Endothelial cell of hepatic sinusoid (primary cell): Measurements from ENCODE around the gene S100A16.
"Not testable (repeated sequence)": the region's sequence is repeated elsewhere in the genome, so short reads cannot be mapped to it uniquely, and the experiment has no call there.

Source experiments
- in situ Hi-C: cut with HindIII; loops from 2 replicates; pipeline ENCODE4 v1.10.0; 2017; ENCODE audit warnings: low sequenced_read_pairs

S100A16 gene

GRCh38 chr1:153612755-153613331 is at the start of gene S100A16:
Gene S100A16, minus strand, starts transcription at chr1:153613137. Its CDS starts 4,986 bp downstream, at chr1:153608151.
- in situ Hi-C loops: no loop called here

GRCh38 chr1:153662269-153662668 is 49.3 kb upstream of the S100A16 start:
- in situ Hi-C loops: no loop called here

GRCh38 chr1:153661111-153661708 is 48.3 kb upstream of the S100A16 start:
- in situ Hi-C loops: no loop called here

GRCh38 chr1:153659656-153660055 is 46.7 kb upstream of the S100A16 start:
- in situ Hi-C loops: no loop called here

GRCh38 chr1:153659175-153659534 is 46.2 kb upstream of the S100A16 start:
- in situ Hi-C loops: no loop called here

GRCh38 chr1:153658400-153659174 is 45.6 kb upstream of the S100A16 start, which contains the start of gene SNAPIN:
Gene SNAPIN, plus strand, starts transcription at chr1:153658703. Its CDS starts 41 bp downstream, at chr1:153658744.
- in situ Hi-C loops: no loop called here

GRCh38 chr1:153655333-153655732 is 42.4 kb upstream of the S100A16 start:
- in situ Hi-C loops: no loop called here

- in situ Hi-C loops: no loop called here
Observed at GRCh38 chr1:153652805-153653500, 40.0 kb upstream of the S100A16 start.

GRCh38 chr1:153651771-153652170 is 38.8 kb upstream of the S100A16 start:
- in situ Hi-C loops: no loop called here

GRCh38 chr1:153649863-153650235 is 36.9 kb upstream of the S100A16 start:
- in situ Hi-C loops: no loop called here

GRCh38 chr1:153649137-153649862 is 36.4 kb upstream of the S100A16 start:
- in situ Hi-C loops: no loop called here

GRCh38 chr1:153648000-153648643 is 35.2 kb upstream of the S100A16 start:
- in situ Hi-C loops: no loop called here

- in situ Hi-C loops: no loop called here
Observed at GRCh38 chr1:153647346-153647714, 34.4 kb upstream of the S100A16 start.

- in situ Hi-C loops: no loop called here
Observed at GRCh38 chr1:153646672-153647345, 33.9 kb upstream of the S100A16 start.

- in situ Hi-C loops: no loop called here
Observed at GRCh38 chr1:153643816-153644215, 30.9 kb upstream of the S100A16 start.

- in situ Hi-C loops: no loop called here
Observed at GRCh38 chr1:153643100-153643499, 30.2 kb upstream of the S100A16 start.

GRCh38 chr1:153642161-153642560 is 29.2 kb upstream of the S100A16 start:
- in situ Hi-C loops: no loop called here

- in situ Hi-C loops: no loop called here
Observed at GRCh38 chr1:153640861-153641260, 27.9 kb upstream of the S100A16 start.

- in situ Hi-C loops: not testable (repeated sequence)
Observed at GRCh38 chr1:153640213-153640612, 27.3 kb upstream of the S100A16 start.

GRCh38 chr1:153639280-153639679 is 26.3 kb upstream of the S100A16 start:
- in situ Hi-C loops: loop anchor here (5.0 kb wide), 1 partner anchor 77 kb away; no protein-coding TSS in a partner anchor
